Thoracic aorta (tissue), 2 donors: ENCODE data around the gene OR3A2. TPM values are rescaled to one million over a fixed set of nuclear protein-coding genes. Genes with fewer than 3 reads are reported as not detected.
"Not testable (repeated sequence)": the region's sequence is repeated elsewhere in the genome, so short reads cannot be mapped to it uniquely, and the experiment has no call there.

Source experiments
- ATAC-seq: fragments of 150-250 bp; one replicate; pipeline ENCODE4 v1.8.0; 2017; ENCODE audit warnings: low read depth; ENCODE audit not compliant: insufficient number of reproducible peaks, low FRiP score
- DNase-seq: peaks from one replicate; pipeline ENCODE4 v3.0.0-alpha.2; 2020; ENCODE audit warnings: low spot score
- H3K27ac ChIP-seq, 2 donors: fragments of 200-600 bp; sonication (generic); 1 replicate in 1 of 2; 2 replicates in 1 of 2; pipeline ENCODE4 v1.5.1; 2016; ENCODE audit warnings: mild to moderate bottlenecking in 2 of 2, moderate library complexity in 2 of 2
- H3K27me3 ChIP-seq: fragments of 200-600 bp; sonication (generic); replicated peaks from 2 replicates; pipeline ENCODE4 v1.6.0; 2016; ENCODE audit warnings: mild to moderate bottlenecking; ENCODE audit not compliant: insufficient read depth
- H3K36me3 ChIP-seq: fragments of 200-600 bp; sonication (generic); one replicate; pipeline ENCODE4 v1.5.1; 2016
- H3K4me1 ChIP-seq, 2 donors: fragments of 200-600 bp; sonication (generic); 1 replicate in 1 of 2; 2 replicates in 1 of 2; pipeline versions ENCODE4 v1.5.1 to v1.6.0; 2016; ENCODE audit warnings: low read depth in 2 of 2, mild to moderate bottlenecking in 1 of 2; ENCODE audit not compliant: control insufficient read depth in 1 of 2
- H3K4me3 ChIP-seq: fragments of 200-600 bp; sonication (generic); 2 replicates; pipeline ENCODE4 v1.5.1; 2016; ENCODE audit warnings: mild to moderate bottlenecking
- H3K9me3 ChIP-seq: fragments of 200-600 bp; sonication (generic); 2 replicates; pipeline ENCODE4 v1.5.1; 2016
- CTCF ChIP-seq: fragments of 200-600 bp; sonication (generic); IDR thresholded peaks from one replicate; pipeline ENCODE4 v1.5.1; 2019; ENCODE audit warnings: antibody characterized with exemption
- total RNA-seq, 2 donors: library from RNA; depleted of rRNA; stranded (reverse); fragments of >200 nt; gene quantifications; one replicate each; pipeline versions ENCODE4 v1.1.0 to v1.2.3, GENCODE V29; 2016

Gene OR3A2
- total RNA-seq, 2 donors from 2014 or later, result 0.49 to 0.68 TPM

- Histone ChIP-seq H3K27ac (no peak within 1 kb of the TSS), H3K36me3 (no peaks in the 10 kb centered on the region), H3K27me3 (no peaks in the 10 kb centered on the region), H3K4me3 (no peak within 1 kb of the TSS), H3K9me3 (peaks cover 11% of the 10 kb centered on the region), H3K4me1 (no peaks in the 10 kb centered on the region)
- DNase-seq (no peak), ATAC-seq (no peak)
- no peak for TF ChIP-seq CTCF
Measured at GRCh38 chr17:3411070-3411469, 25.0 kb upstream of the OR3A2 start, which contains the start of gene OR3A3. Gene OR3A3, plus strand, starts transcription at chr17:3411370.

- not testable (repeated sequence) for H3K4me3 ChIP-seq, ATAC-seq, H3K36me3 ChIP-seq, H3K27me3 ChIP-seq, DNase-seq, H3K27ac ChIP-seq, H3K4me1 ChIP-seq
- H3K9me3 ChIP-seq, result peaks cover 11% of the 10 kb centered on the region
Measured at GRCh38 chr17:3403856-3404255, 17.7 kb upstream of the OR3A2 start.

- no peak overlapping the region for H3K27ac ChIP-seq
- TF ChIP-seq CTCF, result no peak
- no peaks in the 10 kb centered on the region for H3K4me1 ChIP-seq
- ATAC-seq, result no peak
- H3K4me3 ChIP-seq, result no peak overlapping the region
- no peak for DNase-seq
- no peaks in the 10 kb centered on the region for H3K27me3 ChIP-seq
- H3K36me3 ChIP-seq, result no peaks in the 10 kb centered on the region
- H3K9me3 ChIP-seq, result peaks cover 4% of the 10 kb centered on the region
Measured at GRCh38 chr17:3401786-3402185, 15.7 kb upstream of the OR3A2 start.

- Histone ChIP-seq H3K4me3 (no peak overlapping the region), H3K36me3 (no peaks in the 10 kb centered on the region), H3K4me1 (no peaks in the 10 kb centered on the region), H3K27ac (no peak overlapping the region), H3K9me3 (no peaks in the 10 kb centered on the region), H3K27me3 (no peaks in the 10 kb centered on the region)
- no peak for ATAC-seq
- no peak for TF ChIP-seq CTCF
- DNase-seq, result no peak
Measured at GRCh38 chr17:3400055-3400454, 13.9 kb upstream of the OR3A2 start.

- Histone ChIP-seq H3K36me3 (no peaks in the 10 kb centered on the region), H3K4me1 (no peaks in the 10 kb centered on the region), H3K9me3 (no peaks in the 10 kb centered on the region), H3K4me3 (no peak within 1 kb of the TSS), H3K27ac (no peak within 1 kb of the TSS), H3K27me3 (no peaks in the 10 kb centered on the region)
- DNase-seq, result no peak
- no peak for ATAC-seq
- no peak for TF ChIP-seq CTCF
Measured at GRCh38 chr17:3398310-3398709, 12.2 kb upstream of the OR3A2 start, which contains the start of gene OR1E1. Gene OR1E1, minus strand, starts transcription at chr17:3398410. Its CDS starts 0 bp downstream, at chr17:3398410.

- H3K4me1 ChIP-seq, H3K9me3 ChIP-seq, ATAC-seq, H3K27ac ChIP-seq, H3K36me3 ChIP-seq, H3K27me3 ChIP-seq, H3K4me3 ChIP-seq, DNase-seq: not testable (repeated sequence)
Measured at GRCh38 chr17:3397801-3398200, 11.7 kb upstream of the OR3A2 start.
